Measurements from ENCODE around the gene MRPL51. TPM values are rescaled to one million over a fixed set of nuclear protein-coding genes. Genes with fewer than 3 reads are reported as not detected.
"Not testable (repeated sequence)": the region's sequence is repeated elsewhere in the genome, so short reads cannot be mapped to it uniquely, and the experiment has no call there.

The MRPL51 gene
- total RNA-seq, 1 experiment from 2014 or later, result 250 TPM

DNA sequence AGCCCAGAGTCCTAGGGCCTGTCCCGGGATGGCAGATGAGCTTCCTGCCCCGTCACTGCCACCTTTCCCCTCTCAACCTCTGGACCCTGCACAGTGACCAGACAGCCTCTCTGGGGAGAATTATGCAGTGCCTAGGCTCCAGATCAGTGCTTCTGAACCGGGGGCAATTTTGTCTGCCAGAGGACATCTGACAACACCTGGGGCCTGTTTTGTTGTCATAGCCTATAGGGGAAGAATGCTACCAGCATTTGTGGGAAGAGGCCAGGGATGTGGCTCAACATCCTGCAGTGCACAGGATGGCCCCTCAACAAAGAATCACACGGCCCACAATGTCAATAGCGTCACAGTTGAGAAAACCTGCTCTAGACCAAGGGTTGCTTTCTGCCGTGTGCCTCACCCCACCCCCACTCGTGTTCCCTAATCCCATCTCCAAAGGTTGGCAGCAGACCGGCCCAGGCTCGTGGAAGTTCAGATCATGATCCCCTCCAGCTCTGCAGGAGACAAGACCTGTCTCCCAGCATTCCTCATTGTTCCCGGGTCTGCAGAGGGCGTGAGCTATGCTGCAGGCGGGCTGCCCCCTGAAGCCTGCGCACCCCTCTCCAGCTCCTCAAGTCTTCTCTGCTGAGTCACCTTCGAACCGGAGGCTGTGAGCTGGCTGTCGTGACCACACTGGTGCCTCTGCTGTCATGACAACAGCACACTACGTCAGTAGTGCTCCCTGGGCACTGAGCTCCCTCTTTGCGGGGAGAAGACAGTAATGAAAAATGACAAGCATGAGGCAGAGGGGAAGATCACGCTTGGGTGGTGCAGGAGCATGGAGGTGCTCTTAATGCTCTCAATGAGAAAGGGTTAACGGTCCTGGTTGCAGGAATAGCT, 39.2 kb upstream of the MRPL51 start:
- peak; percentile 99 for DNase-seq (ENCODE audit: low read depth)

DNA sequence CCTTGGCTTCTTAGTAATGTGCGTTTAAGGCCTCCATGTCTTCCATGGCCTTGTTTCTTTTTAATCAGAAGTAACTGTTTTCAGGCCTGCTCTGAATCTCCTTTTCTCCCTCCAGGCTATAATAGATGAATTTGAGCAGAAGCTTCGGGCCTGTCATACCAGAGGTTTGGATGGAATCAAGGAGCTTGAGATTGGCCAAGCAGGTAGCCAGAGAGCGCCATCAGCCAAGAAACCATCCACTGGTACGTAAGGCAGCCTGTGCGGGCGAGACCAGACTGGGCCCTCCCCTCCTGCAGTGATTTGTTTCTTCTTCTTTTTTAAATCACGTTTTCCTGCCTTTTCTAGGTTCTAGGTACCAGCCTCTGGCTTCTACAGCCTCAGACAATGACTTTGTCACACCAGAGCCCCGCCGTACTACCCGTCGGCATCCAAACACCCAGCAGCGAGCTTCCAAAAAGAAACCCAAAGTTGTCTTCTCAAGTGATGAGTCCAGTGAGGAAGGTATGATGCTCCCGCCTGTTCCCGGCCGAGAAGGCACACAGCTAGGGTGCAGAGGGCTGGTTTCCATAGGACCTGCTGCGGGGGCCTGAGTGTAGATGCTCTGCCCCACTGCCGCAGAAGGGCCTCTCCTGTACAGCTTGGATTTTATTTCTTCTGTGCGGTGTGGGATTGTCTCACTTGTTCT, 37.7 kb upstream of the MRPL51 start:
- DNase-seq (ENCODE audit: low read depth), result no peak

DNA sequence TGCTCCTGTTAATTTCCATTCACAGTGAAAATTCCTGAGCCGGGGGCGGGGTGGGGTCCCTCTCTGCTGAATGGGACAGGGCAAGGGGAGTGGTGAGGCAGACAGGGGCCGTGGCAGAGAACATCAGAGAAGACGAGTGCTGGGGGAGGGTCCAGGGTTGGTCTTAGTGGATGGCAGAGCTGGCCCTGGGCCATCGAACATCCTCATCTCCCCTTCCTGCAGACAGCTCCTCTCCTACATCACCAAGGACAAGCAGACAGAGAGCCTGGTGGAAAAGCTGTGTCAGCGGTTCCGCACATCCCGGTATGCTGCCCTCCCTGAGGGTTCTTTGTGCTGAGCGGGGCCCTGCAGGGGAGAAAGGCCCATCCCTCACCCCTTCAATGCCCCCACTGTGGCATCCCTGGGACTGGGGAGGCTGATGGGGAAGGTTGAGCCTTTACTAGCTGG, 36.3 kb upstream of the MRPL51 start:
- DNase-seq (ENCODE audit: low read depth), result no peak

DNA sequence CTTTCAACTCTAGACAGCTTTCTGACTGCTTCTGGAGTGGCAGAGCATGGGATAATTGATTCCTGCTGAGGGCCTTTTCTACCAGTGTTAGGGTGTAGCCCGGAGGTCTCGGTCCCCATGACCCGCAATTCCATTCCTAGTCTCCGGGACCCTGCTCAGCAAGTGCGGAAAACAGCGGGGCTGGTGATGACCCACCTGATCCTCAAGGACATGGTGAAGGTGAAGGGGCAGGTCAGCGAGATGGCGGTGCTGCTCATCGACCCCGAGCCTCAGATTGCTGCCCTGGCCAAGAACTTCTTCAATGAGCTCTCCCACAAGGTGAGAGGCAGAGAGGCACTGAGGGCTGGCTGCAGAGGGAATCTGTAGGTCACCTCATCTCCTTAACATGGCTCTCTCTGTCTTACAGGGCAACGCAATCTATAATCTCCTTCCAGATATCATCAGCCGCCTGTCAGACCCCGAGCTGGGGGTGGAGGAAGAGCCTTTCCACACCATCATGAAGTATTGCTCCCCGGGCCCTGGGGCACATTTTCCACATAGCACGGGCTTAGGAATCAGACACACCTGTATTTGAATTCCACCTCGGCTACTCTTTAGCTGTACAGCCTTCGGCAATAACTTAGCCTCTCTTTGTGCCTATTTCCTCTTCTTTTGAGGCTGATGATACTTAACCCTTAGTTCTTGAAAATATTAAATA, 35.6 kb upstream of the MRPL51 start:
- DNase-seq (ENCODE audit: low read depth), result no peak

DNA sequence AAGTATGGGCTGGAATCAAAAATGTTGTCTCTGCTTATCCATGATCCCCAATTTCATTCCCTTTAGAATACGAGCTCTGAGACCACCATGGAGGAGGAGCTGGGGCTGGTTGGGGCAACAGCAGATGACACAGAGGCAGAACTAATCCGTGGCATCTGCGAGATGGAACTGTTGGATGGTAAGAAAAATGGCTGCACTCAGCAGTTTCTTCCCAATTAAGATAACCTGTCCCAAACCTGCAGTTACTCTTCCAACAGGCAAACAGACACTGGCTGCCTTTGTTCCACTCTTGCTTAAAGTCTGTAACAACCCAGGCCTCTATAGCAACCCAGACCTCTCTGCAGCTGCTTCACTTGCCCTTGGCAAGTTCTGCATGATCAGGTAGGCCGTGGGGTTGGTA, 34.6 kb upstream of the MRPL51 start:
- DNase-seq (ENCODE audit: low read depth), result no peak

DNA sequence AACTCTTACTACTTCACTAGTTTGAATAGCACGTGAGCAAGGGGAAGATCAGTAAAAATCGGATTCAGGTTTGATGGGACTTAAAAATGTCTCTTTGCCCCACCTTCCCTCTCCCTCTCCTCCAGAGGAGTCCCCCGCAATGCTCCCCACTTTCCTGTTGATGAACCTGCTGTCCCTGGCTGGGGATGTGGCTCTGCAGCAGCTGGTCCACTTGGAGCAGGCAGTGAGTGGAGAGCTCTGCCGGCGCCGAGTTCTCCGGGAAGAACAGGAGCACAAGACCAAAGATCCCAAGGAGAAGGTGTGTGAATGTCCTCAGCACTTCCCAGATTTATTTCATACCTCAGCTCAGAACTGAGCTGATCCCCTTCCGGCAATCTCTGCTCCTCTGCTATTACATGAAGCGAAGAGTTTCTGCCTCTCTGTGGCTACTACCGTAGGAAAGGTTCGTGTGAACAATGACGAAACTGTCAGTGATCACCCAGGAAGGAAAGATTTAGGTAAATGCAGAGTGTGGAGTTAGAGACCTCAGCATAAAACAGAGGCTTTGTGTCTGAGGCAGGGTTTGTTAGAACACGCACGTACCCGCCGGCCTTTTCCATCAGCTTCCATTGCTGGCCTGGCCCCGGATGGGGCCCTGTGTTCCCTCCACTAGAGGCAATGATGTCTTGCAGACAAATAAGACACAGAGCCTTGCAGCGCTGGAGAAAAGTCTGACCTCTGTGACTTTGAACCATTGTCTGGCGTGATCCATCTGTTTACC, 33.9 kb upstream of the MRPL51 start:
- no peak for DNase-seq (ENCODE audit: low read depth)

DNA sequence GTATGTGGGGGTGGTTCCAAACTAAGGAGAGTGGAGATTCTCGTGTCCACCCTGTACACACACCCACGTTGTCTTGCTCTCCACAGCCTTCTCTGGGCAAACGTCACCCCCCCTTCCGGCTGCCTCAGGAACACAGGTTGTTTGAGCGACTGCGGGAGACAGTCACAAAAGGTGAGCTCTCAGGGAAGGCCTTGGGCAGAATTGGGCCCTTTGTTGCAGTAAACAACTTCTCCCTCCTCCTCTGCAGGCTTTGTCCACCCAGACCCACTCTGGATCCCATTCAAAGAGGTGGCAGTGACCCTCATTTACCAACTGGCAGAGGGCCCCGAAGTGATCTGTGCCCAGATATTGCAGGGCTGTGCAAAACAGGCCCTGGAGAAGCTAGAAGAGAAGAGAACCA, 33.1 kb upstream of the MRPL51 start:
- no peak for DNase-seq (ENCODE audit: low read depth)

DNA sequence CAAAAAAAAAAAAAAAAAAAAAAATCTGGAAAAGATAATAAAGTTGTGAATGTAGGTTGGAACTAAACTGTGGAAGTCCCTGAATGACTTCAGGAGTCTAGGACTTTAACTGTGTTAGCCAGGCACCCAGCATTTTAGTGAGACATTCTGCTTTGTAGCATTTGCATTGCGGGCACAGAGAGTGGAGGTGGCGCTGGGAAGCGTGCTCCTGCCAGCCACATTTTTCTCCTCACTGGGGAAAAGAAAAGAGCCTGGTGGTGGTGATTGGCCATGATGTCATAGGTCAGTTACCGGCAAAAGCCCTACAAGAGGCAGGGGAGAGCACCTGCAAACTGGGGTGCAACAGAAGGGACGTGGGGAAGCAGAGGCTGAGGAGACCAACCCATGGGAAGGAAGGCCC, 31.6 kb upstream of the MRPL51 start:
- DNase-seq (ENCODE audit: low read depth), result no peak

DNA sequence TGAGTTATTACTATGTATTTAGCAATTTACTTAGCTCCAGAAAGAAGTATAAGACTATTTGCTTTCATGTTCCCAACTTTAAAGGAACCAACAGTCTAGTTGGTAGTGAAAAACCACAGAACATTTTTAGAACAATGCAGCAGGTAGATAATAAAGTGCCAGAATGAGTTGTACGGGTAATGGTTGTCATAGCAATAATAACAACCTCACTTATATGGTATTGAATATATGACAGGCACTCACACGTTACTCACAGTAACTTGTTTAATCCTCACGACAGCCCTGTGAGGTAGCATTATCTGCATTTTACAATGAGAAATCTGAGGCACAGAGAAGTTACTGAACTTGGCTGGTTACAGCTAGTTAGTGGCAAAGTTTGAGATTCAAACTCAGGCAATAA, 30.6 kb upstream of the MRPL51 start:
- no peak for DNase-seq (ENCODE audit: low read depth)

DNA sequence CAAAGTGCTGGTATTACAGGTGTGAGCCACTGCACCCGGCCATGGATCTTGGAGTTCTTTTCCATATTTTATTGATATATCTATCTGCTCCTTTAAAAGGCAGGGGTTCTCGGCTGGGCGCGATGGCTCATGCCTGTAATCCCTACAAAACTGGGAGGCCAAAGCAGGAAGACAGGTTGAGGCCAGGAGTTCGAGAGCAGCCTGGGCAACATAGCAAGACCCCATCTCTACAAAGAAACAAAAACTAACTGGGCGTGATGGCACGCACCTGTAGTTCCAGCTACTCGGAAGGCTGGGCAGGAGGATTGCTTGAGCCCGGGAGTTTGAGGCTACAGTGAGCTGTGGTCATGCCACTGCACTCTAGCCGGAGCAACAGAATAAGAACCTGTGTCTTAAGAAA, 29.1 kb upstream of the MRPL51 start:
- DNase-seq (ENCODE audit: low read depth), result no peak

DNA sequence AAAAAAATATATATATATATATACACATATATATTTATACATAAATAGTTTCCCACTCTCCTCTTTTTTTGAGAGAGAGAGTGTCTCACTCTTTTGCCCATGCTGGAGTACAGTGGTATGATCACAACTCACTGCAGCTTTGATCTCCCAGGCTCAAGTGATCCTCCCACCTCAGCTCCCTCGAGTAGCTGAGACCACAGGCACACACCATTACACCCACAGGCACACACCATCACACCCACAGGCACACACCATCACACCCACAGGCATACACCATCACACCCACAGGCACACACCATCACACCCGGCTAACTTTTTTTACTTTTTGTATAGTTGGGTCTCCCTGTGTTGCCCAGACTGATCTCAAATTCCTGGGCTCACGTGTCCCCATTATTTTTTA, 27.1 kb upstream of the MRPL51 start:
- DNase-seq (ENCODE audit: low read depth), result no peak

DNA sequence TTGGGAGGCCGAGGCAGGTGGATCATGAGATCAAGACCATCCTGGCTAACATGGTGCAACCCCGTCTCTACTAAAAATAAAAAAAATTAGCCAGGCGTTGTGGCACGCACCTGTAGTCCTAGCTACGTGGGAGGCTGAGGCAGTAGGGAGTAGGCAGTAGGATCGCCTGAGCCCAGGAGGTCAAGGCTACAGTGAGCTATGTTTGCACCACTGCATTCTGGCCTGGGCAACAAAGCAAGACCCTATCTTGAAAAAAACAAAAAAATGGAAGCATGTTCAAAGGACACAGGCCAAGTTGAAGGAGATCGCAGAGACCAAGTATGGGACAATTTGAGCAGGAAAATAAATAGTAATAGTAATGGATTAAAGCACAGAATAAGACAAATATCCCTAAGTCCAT, 15.0 kb upstream of the MRPL51 start:
- DNase-seq (ENCODE audit: low read depth), result no peak

DNA sequence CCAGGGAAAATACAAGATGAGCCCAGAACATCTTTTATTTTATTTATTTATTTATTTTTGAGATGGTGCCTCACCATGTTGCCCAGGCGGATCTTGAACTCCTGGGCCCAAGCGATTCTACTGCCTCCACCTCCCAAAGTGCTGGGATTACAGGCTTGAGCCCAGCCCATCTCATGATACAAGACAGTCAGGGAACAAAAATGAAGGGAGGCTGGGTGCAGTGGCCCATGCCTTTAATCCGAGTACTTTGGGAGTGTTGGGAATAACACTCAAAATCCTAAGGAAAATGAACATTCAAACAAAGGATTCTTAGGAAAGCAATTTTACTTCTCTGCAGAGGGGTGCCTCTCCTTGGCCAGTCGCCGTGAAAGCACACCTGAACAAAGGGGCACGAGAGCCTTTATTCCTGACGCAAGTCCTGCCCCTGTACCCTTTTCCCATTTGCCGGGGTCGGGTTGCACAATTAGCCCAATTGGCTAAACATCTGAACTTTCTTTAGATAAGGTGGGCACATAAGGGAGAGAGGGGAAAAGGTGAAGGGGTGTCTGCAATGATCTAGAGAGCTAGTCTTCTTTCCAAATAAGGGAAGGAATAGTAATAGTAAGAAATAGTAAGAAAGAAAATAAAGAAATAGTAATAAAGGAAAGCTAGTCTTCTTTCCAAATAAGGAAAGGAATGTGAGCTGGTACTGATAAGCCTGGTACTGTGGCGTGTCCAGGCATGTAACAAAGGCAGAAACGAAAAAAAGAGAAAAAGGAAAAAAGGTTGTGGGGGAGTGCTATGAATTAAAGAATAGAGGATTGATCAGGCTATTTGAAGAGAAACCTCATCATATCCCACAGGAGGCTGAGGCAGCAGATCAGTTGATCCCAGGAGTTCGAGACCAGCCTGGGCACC, 14.3 kb upstream of the MRPL51 start:
- DNase-seq (ENCODE audit: low read depth), result no peak

DNA sequence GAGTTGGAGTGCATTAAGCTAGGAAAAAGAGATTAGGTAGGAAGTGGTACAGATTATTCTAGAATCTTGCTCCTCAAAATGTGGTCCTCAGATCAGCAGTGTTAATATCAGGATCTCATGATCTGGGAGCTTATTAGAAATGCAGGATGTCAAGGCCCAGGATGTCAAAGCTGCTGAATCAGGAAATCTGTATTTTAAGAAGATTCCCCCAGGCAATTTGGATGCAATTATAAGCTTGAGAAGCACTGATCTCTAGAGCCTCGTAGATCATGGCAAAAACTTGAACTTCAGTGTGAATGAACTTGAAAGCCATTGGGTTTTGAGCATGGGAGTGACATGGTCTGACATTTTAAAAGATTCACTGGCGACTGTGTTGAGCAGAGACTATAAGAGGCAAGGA, 7.4 kb upstream of the MRPL51 start:
- no peak for DNase-seq (ENCODE audit: low read depth)

DNA sequence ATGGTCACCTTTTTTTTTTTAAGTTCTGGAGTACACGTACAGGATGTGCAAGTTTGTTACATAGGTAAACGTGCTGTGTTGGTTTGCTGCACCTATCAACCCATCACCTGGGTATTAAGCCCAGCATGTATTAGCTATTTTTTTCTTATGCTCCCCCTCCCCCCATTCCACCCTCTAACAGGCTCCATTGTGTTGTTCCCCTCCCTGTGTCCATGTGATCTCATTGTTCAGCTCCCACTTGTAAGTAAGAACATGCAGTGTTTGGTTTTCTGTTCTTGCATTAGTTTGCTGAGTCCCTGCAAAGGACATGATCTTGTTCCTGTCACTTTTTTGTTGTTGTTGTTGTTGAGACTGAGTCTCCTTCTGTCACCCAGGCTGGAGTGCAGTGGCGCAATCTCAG, 4.2 kb upstream of the MRPL51 start:
- not testable (repeated sequence) for DNase-seq (ENCODE audit: low read depth)

DNA sequence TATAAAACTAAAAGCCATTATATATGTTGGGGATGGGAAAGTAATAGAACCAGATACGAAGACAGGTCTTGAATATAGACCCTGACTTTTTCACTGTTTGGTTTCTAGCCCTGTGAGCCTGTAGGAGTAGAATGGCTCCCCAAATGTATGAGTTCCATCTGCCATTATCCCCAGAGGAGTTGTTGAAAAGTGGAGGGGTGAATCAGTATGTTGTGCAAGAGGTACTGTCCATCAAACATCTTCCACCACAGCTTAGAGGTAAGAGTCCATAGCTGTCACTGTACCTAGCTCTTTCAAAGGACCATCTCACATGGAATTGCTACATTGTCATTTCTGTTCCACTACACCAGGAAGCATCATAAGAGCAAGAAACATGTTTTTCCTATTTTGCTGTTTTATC, 1.9 kb upstream of the MRPL51 start:
- no peak for DNase-seq (ENCODE audit: low read depth)

DNA sequence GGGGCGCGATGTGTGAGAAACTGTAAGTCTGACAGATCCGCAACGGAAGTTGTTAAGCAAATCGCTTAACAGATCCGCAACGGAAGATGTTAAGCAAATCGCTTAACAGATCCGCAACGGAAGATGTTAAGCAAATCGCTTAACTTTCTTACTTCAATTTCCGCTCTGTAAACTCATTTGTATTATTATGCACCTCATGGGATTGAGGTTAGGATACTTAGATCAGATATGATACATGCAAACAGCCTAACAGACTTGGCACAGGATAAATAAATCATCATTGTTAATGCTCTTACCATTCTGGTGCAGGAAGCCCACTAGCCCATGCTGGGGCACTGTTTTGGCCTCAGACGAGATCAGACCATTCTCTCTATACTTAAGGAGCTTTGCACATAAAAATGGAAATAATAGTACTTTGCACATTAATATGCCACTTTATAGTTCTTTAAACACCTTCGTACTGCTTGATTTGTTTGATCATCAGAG, 1.2 kb upstream of the MRPL51 start:
- DNase-seq (ENCODE audit: low read depth), result peak; percentile 19

DNA sequence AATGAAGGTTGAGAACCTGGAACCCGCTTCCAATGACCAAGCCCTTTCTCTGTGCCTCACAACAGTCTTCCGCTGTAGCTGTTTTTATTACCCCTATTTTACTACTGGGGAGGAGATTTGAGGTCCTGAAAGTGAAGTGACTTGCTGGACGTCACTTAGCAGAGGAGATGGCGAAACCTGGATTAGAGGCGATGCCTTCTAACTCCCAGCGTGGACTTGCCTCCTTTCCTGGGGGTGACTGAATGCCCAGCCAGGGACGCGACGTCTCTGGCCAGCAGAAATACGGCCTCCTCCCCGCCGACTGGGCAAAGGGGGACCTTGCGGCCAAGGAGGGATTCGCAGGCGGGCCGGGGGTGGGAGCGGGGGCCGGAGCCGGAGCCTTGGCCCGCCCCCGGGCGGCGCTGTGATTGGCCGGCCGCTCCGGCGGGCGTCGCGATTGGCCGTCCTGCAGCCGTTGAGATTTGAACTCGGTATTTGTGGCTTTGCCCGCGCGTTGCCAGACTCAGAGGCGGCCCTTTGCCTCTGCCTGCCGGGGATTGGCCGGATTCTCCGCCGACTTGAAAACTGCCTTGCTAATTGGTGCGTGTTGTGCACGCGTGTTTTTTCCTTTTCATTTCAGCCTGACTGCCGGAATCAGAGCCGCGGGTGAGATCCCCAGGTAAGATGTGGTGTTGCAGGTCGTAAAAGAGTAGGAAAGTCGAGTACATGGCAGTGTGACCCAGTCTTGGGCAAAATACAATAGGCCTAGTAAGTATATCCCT, 615 bp upstream of the MRPL51 start, which contains the start of gene NCAPD2:
TSS of gene NCAPD2 (plus strand) at position 606 of the 761 bp plus-strand sequence. CDS start 997 bp downstream, outside the sequence.
- DNase-seq (ENCODE audit: low read depth), result peak; percentile 99

DNA sequence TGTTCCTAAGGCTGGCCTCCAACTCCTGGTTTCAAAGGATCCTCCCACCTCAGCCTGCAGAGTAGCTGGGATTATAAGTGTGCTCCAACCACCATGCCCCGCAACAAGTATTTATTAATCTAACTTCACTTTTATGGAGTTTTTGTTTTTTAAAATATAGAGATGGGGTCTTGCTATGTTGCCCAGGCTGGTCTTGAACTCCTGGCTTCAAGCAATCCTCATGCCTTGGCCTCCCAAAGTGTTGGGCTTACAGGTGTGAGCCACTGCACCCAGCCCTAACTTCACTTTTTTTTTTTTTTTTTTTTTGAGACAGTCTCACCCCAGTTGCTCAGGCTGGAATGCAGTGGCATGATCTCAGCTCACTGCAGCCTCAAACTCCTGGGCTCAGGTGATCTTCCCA, 2.4 kb downstream of the MRPL51 start:
- not testable (repeated sequence) for DNase-seq (ENCODE audit: low read depth)

DNA sequence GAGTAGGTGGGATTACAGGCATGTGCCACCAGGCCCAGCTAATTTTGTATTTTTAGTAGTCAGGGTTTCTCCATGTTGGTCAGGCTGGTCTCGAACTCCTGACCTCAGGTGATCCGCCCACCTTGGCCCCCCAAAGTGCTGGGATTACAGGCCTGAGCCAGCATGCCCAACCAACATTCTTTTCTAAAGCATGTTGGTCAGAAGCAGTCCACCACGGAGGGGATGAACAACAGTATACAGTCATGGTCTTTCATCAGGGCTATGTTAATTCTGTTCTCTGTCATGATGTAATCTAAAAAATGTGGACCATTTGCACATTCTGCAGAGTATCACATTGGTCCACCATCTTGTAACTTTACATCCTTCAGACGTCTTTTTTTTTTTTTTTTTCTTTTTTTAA, 3.6 kb downstream of the MRPL51 start:
- no peak for DNase-seq (ENCODE audit: low read depth)
